GM12892 (cell line): ENCODE results near the gene TMEM150C.

Source experiments
- POLR2A ChIP-seq: IDR thresholded peaks from 2 replicates; pipeline ENCODE4 v1.6.1; 2011; ENCODE audit warnings: low read depth, low read length, control low read depth
- TAF1 ChIP-seq: IDR thresholded peaks from 2 replicates; pipeline ENCODE4 v1.6.1; 2011; ENCODE audit warnings: low read depth, mild to moderate bottlenecking, control low read depth, low read length, borderline replicate concordance

- TF ChIP-seq TAF1 (no peak), POLR2A (no peak)
These were observed 53.8 kb downstream of the TMEM150C start for GRCh38 chr4:82508011-82508410.
